Measurements from ENCODE around the gene RAB40C.

RAB40C gene

DNA sequence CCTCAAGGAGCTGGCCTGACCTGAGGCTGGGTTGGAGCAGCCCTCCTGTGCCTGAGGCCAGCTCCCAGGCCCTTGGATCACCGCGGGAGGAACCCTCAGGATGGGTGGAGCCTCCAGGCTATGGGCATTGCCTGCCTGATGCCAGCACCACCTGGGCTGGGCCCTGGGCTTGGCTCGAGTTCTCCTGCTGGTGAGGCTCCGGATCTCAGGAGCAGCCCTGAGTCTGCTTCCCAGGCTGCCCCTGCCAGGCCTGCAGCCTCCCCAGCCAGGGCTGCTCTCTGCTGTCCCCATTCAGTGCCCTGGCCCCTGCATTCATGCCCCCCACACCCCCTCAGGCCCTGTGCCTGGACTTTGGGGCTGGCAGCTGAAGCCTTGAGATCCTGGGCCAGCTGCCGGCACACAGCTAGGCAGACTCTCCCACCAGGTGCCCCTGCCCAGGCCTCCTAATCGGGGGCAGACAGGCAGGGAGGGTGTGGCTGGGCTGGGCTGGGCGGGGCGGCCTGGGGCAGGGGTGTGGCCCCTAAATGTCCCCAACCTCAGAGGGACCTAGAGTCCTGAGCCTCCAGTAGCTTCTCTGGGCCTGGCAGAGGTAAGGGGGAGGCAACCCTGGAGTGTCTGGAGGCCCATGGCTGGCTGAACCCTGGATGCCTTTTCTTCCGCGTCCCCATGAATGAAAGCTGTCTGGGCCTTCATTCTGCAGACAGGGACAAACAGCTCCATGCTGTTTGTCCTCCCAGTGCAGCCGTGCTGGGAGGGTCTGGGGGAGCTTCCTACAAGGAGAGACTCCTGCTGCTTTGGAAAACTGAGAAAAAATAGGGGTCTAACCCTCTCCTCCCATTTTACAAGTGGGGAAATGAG lies 21.2 kb upstream of the RAB40C start:
- H3K4me3 ChIP-seq (ENCODE audit: low read depth, low read length) = peak overlapping the region; percentile 84
- in situ Hi-C loops (cut with HindIII; ENCODE audit: low sequenced_read_pairs) = no loop called here
- TF ChIP-seq, protein P1, sequence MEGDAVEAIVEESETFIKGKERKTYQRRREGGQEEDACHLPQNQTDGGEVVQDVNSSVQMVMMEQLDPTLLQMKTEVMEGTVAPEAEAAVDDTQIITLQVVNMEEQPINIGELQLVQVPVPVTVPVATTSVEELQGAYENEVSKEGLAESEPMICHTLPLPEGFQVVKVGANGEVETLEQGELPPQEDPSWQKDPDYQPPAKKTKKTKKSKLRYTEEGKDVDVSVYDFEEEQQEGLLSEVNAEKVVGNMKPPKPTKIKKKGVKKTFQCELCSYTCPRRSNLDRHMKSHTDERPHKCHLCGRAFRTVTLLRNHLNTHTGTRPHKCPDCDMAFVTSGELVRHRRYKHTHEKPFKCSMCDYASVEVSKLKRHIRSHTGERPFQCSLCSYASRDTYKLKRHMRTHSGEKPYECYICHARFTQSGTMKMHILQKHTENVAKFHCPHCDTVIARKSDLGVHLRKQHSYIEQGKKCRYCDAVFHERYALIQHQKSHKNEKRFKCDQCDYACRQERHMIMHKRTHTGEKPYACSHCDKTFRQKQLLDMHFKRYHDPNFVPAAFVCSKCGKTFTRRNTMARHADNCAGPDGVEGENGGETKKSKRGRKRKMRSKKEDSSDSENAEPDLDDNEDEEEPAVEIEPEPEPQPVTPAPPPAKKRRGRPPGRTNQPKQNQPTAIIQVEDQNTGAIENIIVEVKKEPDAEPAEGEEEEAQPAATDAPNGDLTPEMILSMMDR (IDR thresholded peaks at IDR 0.05; ENCODE audit: low read depth, low read length, missing control alignments) = no peak
- no peak for DNase-seq (ENCODE audit: low read depth)

- in situ Hi-C loops (cut with HindIII; ENCODE audit: low sequenced_read_pairs) = no loop called here
- TF ChIP-seq, protein P1 (IDR thresholded peaks at IDR 0.05; ENCODE audit: low read depth, low read length, missing control alignments) = no peak
- H3K4me3 ChIP-seq (ENCODE audit: low read depth, low read length) = peak within 1 kb of the TSS; percentile 84
- no peak for DNase-seq (ENCODE audit: low read depth)
Observed at GRCh38 chr16:569445-570254, 20.2 kb upstream of the RAB40C start, which contains the start of gene PIGQ. Gene PIGQ (plus strand): TSS chr16:569968. CDS start chr16:574075, 4,107 bp downstream.

DNA sequence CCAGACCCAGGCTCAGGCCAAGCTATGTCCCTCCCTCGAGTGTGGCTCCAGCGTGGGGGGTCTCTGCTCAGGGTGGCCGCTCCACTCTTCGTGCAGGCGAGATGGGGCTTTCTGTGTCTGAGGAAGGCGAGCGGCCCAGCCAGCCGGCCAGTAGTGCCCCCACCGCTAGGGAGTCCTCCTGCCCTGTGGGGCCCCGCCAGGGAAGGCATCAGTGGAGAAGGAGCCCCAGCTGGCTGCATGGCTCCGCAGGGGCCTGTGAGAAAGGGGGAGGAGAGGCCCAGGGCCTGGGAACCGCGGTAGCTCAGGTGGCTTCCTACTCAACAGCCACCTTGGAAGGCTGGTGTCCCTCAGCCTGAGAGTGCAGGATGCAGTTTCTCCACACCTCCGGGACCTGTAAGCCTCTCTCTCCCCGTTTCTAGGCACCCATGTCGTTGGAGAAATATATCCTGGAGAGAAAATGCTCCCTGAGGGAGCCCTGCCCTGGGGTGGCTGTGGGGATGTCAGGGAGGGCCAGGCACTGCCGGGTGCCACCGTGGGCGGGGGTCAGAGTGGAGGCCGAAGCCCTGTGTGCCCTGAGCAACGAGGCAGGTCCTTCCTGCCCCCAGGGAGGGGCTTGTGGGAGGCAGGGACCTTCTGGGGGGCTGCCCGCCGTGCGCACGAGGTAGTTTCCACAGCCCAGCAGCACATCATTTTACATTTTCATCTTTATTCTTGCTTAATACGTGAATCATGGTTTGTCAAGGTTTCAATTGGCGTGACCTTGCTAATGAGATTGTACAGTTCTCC lies 16.8 kb upstream of the RAB40C start:
- TF ChIP-seq, protein P1 (IDR thresholded peaks at IDR 0.05; ENCODE audit: low read depth, low read length, missing control alignments) = no peak
- no peak overlapping the region for H3K4me3 ChIP-seq (ENCODE audit: low read depth, low read length)

DNA sequence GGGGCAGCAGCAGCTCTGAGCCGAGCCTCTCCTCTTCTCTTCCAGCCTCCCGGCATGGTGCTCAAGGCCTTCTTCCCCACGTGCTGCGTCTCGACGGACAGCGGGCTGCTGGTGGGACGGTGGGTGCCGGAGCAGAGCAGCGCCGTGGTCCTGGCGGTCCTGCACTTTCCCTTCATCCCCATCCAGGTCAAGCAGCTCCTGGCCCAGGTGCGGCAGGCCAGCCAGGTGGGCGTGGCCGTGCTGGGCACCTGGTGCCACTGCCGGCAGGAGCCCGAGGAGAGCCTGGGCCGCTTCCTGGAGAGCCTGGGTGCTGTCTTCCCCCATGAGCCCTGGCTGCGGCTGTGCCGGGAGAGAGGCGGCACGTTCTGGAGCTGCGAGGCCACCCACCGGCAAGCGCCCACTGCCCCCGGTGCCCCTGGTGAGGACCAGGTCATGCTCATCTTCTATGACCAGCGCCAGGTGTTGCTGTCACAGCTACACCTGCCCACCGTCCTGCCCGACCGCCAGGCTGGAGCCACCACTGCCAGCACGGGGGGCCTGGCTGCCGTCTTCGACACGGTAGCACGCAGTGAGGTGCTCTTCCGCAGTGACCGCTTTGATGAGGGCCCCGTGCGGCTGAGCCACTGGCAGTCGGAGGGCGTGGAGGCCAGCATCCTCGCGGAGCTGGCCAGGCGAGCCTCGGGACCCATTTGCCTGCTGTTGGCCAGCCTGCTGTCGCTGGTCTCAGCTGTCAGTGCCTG lies 15.7 kb upstream of the RAB40C start:
- in situ Hi-C loops (cut with HindIII; ENCODE audit: low sequenced_read_pairs) = no loop called here
- no peak overlapping the region for H3K4me3 ChIP-seq (ENCODE audit: low read depth, low read length)
- DNase-seq (ENCODE audit: low read depth) = no peak
- TF ChIP-seq, protein P1 (IDR thresholded peaks at IDR 0.05; ENCODE audit: low read depth, low read length, missing control alignments) = no peak

More for the DNA sequence above, 16.8 kb upstream of the RAB40C start:
- in situ Hi-C loops (cut with HindIII; ENCODE audit: low sequenced_read_pairs) = no loop called here
- no peak for DNase-seq (ENCODE audit: low read depth)

DNA sequence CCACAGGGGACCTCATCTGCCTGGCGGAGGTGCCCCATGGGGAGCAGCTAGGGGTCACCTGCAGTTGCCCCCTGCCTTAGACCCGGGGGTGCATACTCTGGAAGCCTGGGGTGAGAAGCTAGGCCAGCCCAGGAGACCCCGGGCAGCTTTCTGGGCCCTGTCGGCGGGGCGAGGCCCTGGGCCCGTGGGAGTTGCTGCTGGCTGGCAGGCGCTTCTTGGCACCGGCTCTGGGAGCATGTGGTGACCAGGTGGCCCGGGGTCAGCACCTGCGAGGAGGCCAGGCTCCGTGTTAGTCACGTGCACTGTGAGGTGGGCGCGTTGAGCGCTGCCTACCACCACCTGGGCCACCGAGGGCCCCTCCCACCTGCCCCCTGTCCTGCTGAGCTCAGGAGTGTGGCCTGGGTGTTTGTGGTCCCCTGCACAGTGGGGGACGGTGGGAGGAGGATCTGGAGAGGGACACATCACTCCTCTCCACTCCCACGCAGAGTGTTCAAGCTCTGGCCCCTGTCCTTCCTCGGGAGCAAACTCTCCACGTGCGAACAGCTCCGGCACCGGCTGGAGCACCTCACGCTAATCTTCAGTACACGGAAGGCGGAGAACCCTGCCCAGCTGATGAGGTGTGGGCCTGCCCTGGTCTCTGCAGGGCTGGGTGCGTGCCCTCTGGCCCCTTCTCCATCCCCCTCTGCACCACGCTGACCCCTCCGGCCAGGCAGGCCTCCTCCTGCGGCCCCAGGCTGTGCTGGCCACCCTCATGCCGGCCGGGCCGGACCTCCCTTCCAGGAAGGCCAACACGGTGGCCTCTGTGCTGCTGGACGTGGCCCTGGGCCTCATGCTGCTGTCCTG lies 14.3 kb upstream of the RAB40C start:
- TF ChIP-seq, protein P1 (IDR thresholded peaks at IDR 0.05; ENCODE audit: low read depth, low read length, missing control alignments) = no peak
- DNase-seq (ENCODE audit: low read depth) = no peak
- no peak overlapping the region for H3K4me3 ChIP-seq (ENCODE audit: low read depth, low read length)
- in situ Hi-C loops (cut with HindIII; ENCODE audit: low sequenced_read_pairs) = no loop called here
